ENCODE results near the gene CNTNAP2.
"Not testable (repeated sequence)": the region's sequence is repeated elsewhere in the genome, so short reads cannot be mapped to it uniquely, and the experiment has no call there.

The CNTNAP2 gene

DNA sequence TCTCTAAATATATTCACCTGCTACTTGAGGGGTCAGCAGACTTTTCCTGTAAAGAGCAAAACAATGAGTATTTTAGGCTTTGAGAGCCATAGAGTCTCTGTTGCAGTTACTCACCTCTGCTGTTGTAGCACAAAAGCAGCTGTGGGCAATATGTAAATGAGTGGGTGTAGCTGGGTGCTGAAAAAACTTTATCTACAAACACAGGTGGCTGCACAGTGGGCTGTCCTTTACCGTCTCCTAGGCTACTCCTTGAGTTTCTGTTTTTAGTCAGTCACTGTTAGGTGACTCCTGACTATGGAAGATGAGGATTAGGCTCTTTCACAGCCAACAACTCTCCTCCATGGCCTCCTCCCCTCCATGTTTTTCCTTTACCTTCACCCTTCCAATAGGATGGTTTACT, 2187.9 kb downstream of the CNTNAP2 start:
- DNase-seq (ENCODE audit: low read depth): no peak

DNA sequence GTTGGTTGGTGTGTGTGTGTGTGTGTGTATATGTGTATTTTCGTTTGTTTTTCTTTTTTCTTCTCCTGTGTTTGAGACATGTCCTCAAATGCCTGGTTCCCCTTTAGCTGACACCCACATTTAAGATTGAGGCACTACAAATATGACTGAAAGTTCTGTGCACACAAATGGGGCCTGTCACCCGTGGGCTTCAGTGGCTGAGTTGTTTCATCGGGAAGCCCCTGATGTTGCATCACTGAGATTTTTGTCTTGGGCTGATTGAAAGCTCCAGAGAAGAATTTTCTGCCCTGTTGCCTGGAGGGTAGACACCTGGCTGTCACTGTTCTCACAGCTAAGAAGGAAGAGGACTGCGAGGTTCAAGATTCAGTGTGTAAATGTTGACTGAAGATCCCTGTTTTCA, 2190.2 kb downstream of the CNTNAP2 start:
- no peak for DNase-seq (ENCODE audit: low read depth)

DNA sequence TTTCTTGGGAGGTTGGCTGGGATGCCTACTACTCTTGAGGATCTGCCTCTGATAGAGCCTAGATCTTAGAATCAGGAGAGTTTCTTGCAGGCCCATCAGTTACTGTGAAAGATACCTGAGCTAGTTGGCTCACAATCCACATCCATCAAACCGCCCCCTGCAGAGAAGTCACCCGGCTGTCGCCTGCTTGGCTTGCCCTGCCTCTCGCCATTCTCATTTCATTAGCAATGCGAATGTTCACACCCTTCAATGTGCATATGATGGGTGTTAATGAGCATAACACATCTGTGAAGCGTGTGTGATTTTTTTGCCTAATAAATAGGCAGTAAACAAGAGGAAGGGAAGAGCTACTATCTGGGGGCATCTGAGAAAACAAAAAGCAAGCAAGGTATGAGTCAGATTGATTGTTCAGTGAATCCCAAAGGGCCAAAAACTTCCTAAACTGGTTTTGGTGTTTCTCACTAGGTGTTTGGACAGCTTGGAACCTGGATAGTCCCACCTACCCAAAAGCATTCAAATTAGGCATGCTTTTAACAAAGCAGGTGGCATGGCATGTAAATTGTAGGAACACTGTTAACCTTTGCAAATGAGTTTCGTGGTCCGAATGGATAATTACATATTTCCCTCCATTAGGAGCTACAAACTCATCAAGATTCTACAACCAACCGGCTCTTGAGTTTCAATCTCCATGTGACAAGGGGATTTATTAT, 2201.7 kb downstream of the CNTNAP2 start:
- DNase-seq (ENCODE audit: low read depth): no peak

DNA sequence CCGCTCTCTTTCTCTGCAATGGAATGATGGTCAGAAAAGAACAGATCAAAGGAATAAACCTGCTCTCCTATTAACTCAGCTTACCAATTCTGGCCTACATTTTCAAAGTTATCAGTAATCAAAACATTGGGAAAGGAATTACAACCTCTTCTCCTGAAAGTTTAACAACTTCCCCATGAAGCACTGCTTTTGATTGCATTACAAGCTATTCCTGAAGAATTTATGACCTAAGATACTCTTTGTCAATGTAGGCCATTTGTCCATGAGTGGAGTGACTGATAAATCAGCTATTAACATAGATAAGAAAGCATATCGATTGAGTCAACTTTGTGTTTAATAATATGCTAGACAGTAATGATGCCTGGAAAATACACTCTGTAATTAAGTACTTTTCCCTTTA, 2202.2 kb downstream of the CNTNAP2 start:
- DNase-seq (ENCODE audit: low read depth): no peak

DNA sequence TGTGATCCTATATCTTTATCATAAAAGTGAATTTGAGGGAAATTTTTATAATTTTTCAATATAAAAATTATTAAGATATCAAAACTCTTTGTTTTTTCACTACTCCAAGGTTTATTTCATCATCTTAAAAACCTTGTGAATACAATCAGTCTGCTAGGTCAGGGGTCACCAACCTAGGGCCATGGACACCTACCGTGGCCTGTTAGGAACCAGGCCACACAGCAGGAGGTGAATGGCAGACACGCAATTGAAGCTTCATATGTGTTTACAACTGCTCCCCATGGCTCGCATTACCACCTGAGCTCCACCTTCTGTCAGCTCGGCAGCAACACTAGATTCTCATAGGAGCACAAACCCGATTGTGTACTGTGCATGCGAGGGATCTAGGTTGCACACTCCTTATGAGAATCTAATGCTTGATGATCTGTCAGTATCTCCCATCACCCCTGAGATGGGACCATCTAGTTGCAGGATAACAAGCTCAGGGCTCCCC, 2202.8 kb downstream of the CNTNAP2 start:
- no peak for DNase-seq (ENCODE audit: low read depth)

DNA sequence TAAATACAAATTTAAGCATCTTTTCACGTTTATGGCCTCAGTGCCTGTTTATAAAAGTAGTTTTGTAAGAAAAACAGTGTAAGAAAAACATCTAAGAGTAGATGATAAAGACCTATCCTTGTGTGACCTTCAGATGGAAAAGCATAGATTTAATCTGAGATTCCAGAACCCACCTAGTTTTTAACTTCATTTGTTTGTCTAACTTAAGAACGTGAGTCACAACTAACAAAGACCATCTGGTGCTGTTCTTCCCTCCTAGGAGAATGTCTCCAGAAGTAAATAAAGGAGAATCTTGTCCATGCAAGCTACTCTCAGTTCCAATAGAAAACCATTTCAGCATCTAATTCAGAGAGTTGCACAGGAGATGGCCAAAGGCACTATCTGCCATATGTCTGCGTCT, 2208.6 kb downstream of the CNTNAP2 start:
- DNase-seq (ENCODE audit: low read depth): no peak

DNA sequence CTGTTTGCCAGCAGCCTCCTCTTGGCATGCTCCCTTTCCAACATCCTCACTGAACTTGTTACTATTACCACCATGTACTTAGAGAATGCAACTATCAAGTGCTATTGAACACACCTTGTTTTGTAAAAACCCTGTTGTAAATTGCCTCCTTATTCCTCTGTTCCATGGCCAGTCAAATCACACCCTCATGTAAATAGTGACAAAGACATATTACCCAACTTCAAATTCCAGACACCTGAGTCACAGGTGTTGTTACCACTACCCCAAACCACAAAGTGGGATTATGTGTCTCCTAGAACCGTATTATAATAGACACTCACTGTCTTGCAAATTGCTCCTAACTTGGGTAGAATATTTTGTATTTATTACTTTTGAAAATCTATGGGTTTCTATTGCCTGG, 2210.8 kb downstream of the CNTNAP2 start:
- DNase-seq (ENCODE audit: low read depth): no peak

DNA sequence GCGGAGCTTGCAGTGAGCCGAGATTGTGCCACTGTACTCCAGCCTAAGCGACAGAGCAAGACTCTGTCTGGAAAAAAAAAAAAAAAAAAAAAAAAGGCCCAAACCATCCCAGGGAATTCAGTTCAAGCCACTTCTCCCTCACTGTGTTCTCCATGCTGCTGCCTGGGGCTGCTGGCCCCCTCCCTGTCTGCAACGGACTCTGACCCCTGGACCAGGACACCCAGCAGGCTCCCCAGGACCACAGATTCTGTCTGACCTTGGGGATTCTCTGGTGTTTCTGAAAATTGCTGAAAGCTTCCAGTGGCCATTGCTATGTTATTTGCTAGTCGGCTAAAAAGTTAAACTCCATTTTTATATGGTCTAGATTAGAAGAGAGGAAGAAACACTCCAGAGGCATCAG, 2212.3 kb downstream of the CNTNAP2 start:
- no peak for DNase-seq (ENCODE audit: low read depth)

DNA sequence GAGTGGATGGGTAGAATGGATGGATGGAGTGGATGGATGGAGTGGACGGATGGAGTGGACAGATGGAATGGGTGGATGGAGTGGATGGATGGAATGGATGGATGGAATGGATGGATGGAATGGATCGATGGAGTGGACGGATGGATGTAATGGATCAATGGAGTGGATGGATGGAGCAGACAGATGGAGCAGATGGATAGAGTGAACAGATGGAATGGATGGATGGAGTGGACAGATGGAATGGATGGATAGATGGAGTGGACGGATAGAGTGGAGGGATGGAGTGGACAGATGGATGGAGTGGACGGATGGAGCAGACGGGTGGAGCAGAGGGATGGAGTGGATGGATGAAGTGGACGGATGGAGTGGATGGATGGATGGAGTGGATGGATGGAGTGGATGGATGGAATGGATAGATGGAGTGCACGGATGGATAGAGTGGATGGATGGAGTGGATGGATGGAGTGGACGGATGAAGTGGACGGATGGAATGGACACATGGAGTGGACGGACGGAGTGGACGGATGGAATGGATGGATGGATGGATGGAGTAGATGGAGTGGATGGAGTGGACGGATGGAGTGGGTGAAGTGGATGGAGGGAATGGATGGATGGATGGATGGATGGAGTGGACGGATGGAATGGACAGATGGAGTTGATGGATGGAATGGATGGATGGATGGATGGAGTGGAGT, 2213.7 kb downstream of the CNTNAP2 start:
- no peak for DNase-seq (ENCODE audit: low read depth)

DNA sequence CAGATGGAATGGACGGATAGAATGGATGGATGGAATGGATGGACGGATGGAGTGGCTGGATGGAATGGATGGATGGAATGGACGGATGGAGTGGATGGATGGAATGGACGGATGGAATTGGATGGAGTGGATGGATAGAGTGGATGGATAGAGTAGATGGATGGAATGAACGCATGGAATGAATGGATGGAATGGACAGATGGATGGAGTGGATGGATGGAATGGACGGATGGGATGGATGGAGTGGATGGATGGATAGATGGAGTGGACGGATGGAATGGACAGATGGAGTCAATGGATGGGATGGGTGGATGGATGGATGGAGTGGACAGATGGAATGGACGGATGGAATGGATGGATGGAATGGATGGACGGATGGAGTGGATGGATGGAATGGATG, 2214.2 kb downstream of the CNTNAP2 start:
- no peak for DNase-seq (ENCODE audit: low read depth)

DNA sequence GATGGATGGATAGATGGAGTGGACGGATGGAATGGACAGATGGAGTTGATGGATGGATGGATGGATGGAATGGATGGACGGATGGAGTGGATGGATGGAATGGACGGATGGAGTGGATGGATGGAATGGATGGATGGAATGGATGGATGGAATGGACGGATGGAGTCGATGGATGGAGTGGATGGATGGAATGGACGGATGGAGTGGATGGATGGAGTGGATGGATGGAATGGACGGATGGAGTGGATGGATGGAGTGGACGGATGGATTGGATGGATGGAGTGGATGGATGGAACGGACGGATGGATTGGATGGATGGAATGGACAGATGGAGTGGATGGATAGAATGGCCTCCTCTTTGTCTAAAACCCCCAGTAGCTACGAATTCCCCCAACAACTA, 2214.9 kb downstream of the CNTNAP2 start:
- DNase-seq (ENCODE audit: low read depth): not testable (repeated sequence)

DNA sequence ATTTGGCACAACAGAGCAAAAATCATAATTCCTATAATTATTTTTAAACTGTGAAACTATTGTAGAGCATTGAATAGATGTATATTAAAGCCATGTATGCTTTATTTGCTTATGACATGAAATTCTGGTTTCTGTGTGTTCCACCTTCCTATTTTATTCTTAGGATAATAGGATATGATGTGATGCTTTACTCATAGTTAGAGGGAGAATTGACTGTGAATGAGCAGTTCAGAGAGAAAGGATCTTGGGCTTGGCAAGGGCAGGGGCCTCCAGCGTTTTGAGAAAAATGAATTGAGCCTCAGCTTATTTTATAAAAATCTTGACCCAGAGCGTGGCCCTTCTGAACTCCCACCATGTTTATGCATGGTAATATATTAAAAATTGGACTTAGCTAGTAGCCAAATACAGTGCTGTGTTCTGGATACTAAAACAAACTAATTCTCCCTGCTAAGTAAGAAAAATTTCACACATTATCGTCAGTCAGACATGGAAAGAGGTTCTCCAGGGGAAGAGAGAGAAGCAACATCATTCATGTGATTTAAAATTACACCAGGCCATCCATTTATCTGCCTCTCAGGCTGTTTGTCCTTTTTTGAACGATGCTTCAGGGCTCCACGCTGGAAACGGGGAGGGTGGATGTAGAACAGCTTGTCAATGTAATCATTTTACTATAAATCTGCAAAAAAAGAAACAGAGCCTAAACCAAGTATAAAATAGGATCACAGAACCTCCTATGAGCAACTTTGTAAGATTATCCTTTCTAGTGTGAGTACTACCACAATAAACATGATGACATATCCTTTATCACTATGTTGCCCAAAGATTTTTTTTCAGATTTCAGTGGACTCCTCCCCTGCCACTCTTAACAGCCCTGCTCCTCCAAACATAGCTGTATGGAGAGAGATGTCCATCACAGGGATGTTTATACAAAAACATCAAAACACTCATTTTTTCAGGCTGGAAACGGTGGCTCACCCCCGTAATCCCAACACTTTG, 2215.9 kb downstream of the CNTNAP2 start:
- DNase-seq (ENCODE audit: low read depth): no peak

DNA sequence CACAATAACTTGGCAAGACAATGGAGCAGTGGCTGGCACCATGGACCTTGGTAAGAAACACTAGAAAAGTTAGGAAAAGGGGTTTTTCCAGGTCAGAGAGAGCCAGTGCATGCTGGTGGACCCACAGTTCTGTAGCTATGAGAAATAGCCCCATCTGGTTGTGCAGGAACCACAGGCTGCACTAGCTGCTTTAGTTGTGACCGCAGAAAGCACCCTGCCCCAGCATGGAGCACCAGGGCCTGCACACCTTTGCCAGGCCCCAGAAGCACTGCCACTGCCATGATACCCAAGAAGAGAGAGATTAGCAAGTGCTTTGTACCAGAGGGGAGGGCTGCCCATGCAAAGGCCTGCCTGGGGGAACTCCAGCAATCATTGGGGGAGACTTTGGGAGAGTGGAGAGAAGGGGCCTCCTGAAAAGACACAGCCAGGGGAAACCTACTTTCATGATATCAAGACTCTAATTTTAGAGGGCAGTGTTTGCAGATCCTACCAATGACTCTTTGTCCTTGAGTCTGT, 2217.9 kb downstream of the CNTNAP2 start:
- no peak for DNase-seq (ENCODE audit: low read depth)

DNA sequence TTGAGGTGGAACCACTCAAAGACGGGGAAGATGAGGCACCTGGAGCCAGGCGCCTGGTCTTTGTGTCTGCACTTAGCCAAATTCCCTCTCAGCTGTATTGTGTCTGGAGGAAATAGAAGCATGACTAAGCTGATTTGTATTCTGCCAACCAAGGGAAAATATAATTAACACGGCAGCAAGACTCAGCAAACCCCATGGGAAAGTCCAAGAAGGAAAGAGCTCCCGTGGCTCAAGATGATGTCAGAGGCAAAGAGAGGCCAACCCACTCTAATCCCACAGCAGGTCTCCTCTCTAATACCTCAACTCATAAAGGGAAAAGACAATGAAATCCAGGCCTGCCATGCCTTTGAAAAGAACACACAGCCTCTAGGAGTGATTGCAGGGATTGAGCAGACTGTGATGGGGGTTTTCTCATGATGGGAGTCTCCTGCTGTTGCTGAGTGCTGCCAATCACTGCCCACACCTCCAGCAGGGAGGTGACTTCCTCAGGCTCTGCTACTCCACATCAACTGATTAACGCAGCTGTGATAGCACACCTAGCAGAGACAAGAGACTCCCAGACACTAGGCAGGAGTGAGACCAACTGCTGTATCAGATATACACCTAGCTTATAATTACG, 2218.5 kb downstream of the CNTNAP2 start:
- no peak for DNase-seq (ENCODE audit: low read depth)

DNA sequence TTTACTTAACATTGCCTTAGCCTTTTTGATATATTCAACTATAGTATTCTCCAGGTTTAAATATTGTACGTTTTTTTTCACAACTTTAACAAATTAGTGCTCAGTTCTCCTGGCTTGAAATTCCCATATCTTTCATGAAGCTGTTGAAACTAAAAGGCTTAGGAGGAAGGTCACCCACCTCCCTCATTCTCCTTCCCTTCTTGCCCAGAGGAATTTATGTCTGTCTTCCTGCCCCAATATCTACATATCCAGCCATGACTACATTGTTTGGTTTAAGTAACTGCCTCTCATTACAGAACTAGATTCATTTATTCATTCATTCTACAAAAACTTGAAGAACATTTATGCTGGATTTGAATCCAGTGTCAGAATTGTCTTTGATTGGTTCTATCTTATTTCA, 2219.2 kb downstream of the CNTNAP2 start:
- DNase-seq (ENCODE audit: low read depth): no peak

DNA sequence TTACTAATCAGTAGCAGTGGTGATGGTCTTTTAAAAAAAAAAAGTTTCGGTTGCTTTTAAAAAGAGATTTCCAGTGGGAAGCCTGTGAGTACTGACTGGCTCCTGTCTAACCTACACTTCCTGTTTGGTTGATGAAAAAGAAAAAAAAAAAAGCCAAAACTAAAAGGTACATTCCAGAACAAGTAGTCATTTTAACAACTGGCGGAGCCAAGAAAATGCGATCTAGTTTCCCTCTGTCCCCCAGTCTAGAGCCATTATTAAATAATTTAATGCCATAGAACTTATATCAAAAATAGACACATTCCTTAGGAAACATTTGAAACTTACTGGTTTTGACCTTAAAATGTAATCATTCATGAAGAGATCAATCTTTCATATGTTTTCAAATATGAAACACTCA, 2219.8 kb downstream of the CNTNAP2 start:
- no peak for DNase-seq (ENCODE audit: low read depth)

DNA sequence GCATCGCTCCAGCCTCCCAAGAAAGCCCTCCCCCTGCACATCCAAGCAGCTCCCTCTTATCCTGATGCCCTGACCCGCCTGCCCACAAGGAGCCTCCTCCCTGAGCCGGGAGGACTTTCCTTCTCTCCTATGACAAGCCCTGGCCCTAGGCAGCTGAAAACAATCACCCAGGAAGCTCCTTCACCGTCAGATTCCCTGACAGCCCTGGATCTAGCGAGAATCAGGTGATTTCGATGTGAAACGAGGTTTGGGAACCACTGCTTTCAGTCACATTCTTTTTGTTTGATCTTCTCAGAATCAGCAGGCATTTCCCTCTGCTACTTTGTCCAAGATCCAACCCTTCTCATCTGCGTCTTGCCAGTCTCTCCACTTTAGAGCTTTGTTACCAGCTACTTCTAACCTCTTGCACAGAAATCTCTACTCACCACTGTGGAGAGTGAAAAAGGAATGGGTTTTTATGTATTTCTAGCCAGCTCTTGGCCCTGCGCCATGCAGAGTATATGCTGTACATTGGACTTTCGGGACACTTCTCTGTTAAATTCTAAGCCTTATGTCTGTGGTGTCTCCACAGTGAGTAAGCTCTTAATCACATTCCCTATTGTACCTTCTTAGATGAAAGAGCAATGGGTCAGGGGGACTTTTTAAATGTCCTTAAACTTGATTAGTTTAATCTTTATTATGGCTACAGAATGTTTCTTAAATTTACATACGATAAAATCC, 2220.8 kb downstream of the CNTNAP2 start:
- DNase-seq (ENCODE audit: low read depth): no peak

DNA sequence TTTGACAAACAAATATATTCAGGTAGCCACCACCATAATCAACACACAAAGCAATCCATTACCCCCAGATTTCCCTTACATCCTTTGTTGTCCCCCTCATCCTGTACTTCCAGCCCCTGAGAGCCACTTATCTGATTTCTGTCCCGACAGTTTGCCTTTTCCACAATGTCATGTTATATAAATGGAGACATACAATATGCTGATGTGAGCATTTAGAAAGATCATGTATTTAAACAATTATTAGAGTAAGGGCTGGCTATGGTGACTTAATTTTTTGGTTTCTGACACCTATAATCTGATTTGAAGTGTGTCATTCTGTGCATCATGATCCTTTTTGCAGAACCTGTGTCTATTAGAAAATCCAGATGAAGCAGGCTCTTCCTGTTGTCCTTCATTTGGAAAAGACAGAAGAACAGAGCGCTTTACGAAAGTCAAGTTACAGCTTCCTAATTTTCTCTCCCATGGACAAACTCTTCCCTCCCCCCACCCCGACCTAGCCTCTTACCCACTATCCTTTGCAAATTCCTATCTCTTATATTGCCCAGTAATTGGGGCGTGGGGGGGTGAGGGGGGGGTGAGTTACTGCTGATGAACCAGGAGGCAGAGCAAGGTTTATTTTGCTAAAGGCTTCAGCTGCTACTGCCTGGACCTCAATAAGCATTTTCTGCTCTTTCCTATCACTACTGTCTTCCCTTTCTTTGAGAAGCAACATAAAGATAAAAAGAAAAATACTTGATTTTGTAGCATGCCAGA, 2221.6 kb downstream of the CNTNAP2 start:
- no peak for DNase-seq (ENCODE audit: low read depth)

DNA sequence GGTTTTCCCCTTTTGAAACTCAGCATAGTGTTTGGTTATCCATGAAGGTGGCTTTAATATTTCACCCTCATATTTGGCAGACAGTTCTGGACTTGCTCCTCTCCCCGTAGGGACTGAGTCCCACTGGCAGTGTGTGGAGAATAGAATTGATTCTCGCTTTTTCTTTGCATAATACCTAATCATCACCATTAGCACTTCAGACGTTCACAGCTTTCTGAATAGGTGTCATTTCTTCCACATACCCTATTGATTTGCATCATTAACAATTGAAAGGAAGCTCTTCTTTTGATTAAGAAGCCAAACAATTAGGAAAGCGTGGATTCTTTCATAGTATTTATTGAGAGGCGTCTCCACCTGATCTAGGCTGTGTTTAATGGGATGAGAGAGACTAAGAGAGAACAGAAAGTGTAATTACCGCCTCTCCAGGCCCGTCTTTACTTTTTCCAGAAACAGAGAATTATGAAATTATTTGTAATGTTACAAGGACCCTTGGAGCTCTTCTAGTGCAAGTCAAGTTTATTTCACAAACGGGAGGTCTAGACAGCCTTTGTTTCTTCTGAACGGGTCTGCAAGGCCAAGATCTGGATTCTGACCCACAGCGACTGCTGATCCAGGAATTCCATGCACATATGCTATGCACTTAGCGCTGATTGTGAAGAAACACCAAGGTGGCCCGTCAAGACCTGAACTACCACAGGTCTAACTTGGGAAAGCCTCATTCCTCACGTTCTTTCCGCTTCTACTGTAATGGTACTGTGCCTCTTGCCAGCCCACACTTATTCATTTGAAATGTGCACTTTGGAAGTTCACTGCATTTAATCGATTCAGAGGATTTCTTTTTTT, 2224.1 kb downstream of the CNTNAP2 start:
- DNase-seq (ENCODE audit: low read depth): no peak
